ENCODE results near the gene RPUSD3. TPM values are rescaled to one million over a fixed set of nuclear protein-coding genes. Genes with fewer than 3 reads are reported as not detected.

Gene RPUSD3
- total RNA-seq, 1 donor from 2014 or later: 48.4 TPM

DNA sequence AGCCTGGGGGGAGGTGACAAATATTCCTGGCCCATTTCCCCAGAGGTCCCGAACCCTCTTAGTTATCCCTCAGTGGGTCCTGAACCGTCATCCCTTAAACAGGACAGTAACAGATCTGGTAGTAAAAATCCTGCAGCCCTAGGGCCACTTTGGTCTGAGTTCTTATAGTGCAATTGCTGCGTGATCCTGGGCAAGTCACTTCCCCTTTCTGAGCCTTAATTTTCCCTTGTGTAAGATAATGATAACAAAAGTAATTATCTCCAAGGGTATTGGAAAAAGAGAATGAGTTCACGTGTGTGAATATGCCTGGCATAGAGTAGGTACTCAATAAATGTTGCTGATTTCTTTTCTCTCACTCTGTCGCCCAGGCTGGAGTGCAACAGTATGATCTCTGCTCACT lies 43.7 kb upstream of the RPUSD3 start:
- H3K4me3 Mint-ChIP-seq: no peak overlapping the region
- H3K9me3 Mint-ChIP-seq: no peaks in the 10 kb centered on the region
- no peaks in the 10 kb centered on the region for H3K27me3 Mint-ChIP-seq (ENCODE audit: low read depth)

DNA sequence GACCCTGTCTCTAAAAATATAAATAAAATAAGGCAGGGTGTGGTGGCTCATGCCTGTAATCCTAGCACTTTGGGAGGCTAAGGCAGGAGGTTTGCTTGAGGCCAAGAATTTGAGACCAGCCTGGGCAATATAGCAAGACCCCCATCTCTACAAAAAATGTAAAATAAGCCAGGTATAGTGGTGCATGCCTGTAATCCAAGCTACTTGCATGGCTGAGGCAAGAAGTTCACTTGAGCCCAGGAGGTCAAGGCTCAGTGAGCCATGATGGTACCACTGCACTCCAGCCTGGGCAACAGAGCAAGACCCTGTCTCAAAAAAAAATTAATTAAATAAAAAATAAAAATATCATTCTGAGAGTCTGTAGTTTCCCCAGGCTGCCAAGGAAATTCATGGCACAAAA lies 42.5 kb upstream of the RPUSD3 start:
- peaks cover 1% of the 10 kb centered on the region for H3K36me3 Mint-ChIP-seq
- no peak for DNase-seq (ENCODE audit: low spot score in 2 of 2, unreplicated experiment in 2 of 2)
- H3K27me3 Mint-ChIP-seq (ENCODE audit: low read depth): no peaks in the 10 kb centered on the region
- H3K27ac Mint-ChIP-seq: no peak overlapping the region
- no peak for TF ChIP-seq CTCF (IDR thresholded peaks at IDR 0.05; ENCODE audit: unreplicated experiment)
- no peaks in the 10 kb centered on the region for H3K9me3 Mint-ChIP-seq
- peaks cover 9% of the 10 kb centered on the region for H3K4me1 Mint-ChIP-seq
- H3K4me3 Mint-ChIP-seq: no peak overlapping the region

More for the DNA sequence above, 43.7 kb upstream of the RPUSD3 start:
- Mint-ChIP-seq H3K27ac (no peak overlapping the region), H3K4me1 (peaks cover 15% of the 10 kb centered on the region), H3K36me3 (peaks cover 3% of the 10 kb centered on the region)
- TF ChIP-seq CTCF (IDR thresholded peaks at IDR 0.05; ENCODE audit: unreplicated experiment): no peak
- no peak for DNase-seq (ENCODE audit: low spot score in 2 of 2, unreplicated experiment in 2 of 2)

DNA sequence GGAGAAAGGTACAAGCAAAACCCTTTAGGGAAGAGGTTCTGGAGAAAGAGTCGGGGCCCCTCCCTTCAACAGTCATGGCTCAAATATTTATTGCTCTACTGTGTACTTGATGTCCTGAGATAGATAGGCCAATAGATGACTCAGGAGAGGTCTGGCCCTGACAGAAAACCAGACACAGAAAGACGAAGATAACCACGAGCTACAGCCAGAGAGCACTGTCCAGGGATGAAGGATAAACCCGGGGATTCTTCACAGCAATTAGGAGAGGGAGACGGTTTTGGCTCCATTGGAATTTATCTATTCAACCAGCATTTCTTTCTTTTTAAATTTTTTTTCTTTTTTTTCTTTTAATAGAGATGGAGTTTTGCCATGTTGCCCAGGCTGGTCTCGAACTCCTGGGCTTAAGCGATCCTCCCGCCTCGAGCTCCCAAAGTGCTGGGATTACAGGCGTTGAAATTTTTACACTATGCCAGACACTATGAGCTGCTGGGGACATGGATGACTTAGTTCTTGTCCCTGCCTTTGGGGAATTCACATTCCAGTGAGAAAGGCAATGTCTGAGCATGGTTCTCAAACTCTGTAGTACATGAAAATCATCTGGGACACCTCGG lies 40.9 kb upstream of the RPUSD3 start:
- H3K27me3 Mint-ChIP-seq (ENCODE audit: low read depth): no peaks in the 10 kb centered on the region
- H3K4me3 Mint-ChIP-seq: no peak overlapping the region
- H3K4me1 Mint-ChIP-seq: peaks cover 6% of the 10 kb centered on the region
- H3K27ac Mint-ChIP-seq: peak overlapping the region; percentile 33
- DNase-seq (ENCODE audit: low spot score in 2 of 2, unreplicated experiment in 2 of 2): no peak
- no peaks in the 10 kb centered on the region for H3K36me3 Mint-ChIP-seq
- TF ChIP-seq CTCF (IDR thresholded peaks at IDR 0.05; ENCODE audit: unreplicated experiment): no peak
- H3K9me3 Mint-ChIP-seq: no peaks in the 10 kb centered on the region

DNA sequence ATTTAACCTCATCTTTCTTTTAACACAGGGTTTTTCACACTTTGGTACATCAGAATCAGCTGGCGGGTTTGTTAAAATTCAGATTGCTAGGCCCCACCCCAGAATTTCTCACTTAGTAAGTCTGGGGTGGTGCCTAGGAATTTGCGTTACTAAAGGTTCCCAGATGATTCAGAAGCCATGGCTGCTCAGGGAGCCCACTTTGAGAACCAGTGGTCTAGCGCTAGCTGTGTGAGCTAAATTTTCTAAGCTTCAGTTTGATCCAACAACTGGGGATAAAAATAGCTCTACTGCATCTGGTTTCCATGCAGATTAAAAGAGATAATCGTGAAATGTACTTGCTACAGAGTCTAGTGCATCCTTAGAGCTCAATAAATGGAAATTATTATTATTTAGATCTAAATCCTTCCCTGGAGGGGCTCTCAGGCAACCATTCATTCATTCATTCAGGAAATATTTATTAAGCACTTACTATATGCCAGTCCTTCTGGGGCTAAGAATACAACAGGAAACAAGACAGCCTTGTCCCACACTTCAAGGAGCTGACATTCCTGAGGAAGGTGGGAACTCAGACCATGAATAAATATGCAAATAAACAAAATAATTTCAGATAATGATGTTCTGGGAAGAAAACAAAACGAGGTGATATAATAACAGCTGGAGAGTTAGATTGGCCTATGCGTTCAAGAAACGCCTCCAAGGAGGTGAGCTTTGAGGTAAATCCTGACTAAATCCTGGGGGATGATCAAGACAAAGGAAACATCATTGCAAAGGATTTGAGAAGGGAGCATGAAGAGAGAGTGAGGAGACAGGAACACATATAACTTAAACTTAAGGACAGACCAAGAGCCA lies 40.1 kb upstream of the RPUSD3 start:
- no peak for TF ChIP-seq CTCF (IDR thresholded peaks at IDR 0.05; ENCODE audit: unreplicated experiment)
- DNase-seq (ENCODE audit: low spot score in 2 of 2, unreplicated experiment in 2 of 2): no peak
- H3K36me3 Mint-ChIP-seq: no peaks in the 10 kb centered on the region
- H3K27me3 Mint-ChIP-seq (ENCODE audit: low read depth): no peaks in the 10 kb centered on the region
- H3K27ac Mint-ChIP-seq: peak overlapping the region; percentile 33
- no peaks in the 10 kb centered on the region for H3K9me3 Mint-ChIP-seq
- H3K4me1 Mint-ChIP-seq: peaks cover 6% of the 10 kb centered on the region
- no peak overlapping the region for H3K4me3 Mint-ChIP-seq

DNA sequence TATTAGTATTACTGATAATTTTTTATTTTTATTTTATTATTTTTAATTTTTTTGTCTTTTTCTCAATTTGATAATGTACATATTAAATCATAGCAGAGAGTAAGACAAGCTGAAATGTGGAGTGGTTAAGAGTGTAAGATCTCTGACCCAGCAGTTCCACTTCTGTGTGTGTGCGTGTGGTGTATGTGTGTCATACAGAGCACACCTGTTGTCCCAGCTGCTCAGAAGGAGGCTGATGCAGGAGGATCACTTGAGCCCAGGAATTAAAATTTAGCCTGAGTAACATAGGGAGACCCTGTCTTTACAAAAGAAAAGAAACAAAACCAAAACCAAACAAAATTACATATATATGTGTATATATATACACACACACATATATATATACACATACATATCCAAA lies 37.6 kb upstream of the RPUSD3 start:
- no peak for DNase-seq (ENCODE audit: low spot score in 2 of 2, unreplicated experiment in 2 of 2)
- no peaks in the 10 kb centered on the region for H3K9me3 Mint-ChIP-seq
- no peak for TF ChIP-seq CTCF (IDR thresholded peaks at IDR 0.05; ENCODE audit: unreplicated experiment)
- no peak overlapping the region for H3K27ac Mint-ChIP-seq
- H3K36me3 Mint-ChIP-seq: no peaks in the 10 kb centered on the region
- peaks cover 6% of the 10 kb centered on the region for H3K4me1 Mint-ChIP-seq
- no peak overlapping the region for H3K4me3 Mint-ChIP-seq
- H3K27me3 Mint-ChIP-seq (ENCODE audit: low read depth): no peaks in the 10 kb centered on the region
